ENCODE results near the gene ERF. TPM values are rescaled to one million over a fixed set of nuclear protein-coding genes. Genes with fewer than 3 reads are reported as not detected.

ERF gene
- total and polyA plus RNA-seq, 2 donors (not counting 3 experiments of a cell fraction or from before 2014, with no cell fraction given), result 102 to 117 TPM

DNA sequence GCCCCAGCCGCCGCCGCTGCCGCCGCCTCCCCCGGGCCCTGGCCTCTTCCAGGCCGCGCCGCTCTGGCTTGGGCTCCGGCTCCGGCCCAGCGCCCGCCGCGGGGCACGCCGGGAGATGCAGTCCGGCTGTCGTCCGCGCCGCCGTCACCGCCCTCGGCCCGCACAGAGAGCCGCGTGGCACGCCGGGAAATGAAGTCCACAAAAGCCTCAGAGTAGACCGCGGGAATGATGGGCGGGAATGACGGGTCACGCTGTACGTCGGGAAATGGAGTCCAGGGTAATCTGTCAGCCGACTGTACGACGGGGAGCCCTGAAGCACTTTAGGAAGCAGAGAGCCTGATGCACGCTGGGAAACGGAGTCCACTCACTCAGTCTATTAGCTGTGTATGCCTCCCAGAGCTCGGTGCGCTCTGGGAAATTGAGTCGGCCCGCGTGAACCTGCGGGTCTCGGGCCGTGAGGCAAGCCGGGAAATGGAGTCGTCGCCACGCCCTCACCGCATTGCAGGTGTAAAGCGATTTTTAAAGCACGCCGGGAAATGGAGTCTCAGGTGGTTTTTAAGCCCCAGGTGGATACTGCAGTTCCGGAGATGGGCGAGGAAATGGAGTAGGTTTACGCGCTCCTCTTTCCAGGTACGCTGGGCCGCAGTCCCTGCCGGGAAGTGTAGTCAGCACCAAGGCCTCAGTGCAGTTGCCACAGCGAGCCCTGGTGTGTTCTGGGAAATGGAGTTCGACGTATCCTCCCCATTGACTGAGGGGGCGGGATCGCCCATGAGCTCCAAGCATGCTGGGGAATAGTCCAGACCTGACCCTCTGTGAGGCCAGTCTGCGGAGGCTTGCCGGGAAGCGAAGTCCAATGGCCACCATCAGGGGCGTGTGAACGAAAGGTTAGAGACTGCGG lies 12.2 kb downstream of the ERF start, which contains the start of gene GSK3A:
Gene GSK3A, minus strand, starts transcription at position 91 of the 898 bp plus-strand sequence. CDS start 137 bp downstream, outside the sequence.
- Histone ChIP-seq H3K27me3 (ENCODE audit: control insufficient read depth in 2 of 2, insufficient read depth in 2 of 2, low read length in 2 of 2) (no peaks in the 10 kb centered on the region), H3K9ac (replicated peaks; ENCODE audit: extremely low read depth, insufficient read depth, low read length) (peak within 1 kb of the TSS; percentile 85), H3K9me1 (replicated peaks; ENCODE audit: control insufficient read depth, extremely low read depth, insufficient read depth, low read length) (no peaks in the 10 kb centered on the region), H3K4me1 (ENCODE audit: control insufficient read depth, extremely low read depth, insufficient read depth, low read length) (peaks cover 30% of the 10 kb centered on the region), H3K79me2 (ENCODE audit: control insufficient read depth, insufficient read depth, low read length) (peaks cover 32% of the 10 kb centered on the region), H3K4me2 (ENCODE audit: insufficient read depth, low read length) (peak within 1 kb of the TSS; percentile 83), H3K4me3 (replicated peaks in 1 of 3; ENCODE audit: insufficient read depth in 1 of 3, low read depth in 1 of 3, low read length in 3 of 3) (peak within 1 kb of the TSS; percentile 69 to 95 (median 92)), H4K20me1 (replicated peaks; ENCODE audit: control insufficient read depth, extremely low read depth, insufficient read depth, low read length) (no peaks in the 10 kb centered on the region), H3K9me3 (replicated peaks; ENCODE audit: control insufficient read depth, insufficient read depth, low read length) (no peaks in the 10 kb centered on the region), H3K27ac (ENCODE audit: insufficient read depth, low read depth, low read length) (peak within 1 kb of the TSS; percentile 57), H2AFZ (ENCODE audit: low read depth, low read length) (peak within 1 kb of the TSS; percentile 74), H3K36me3 (ENCODE audit: control insufficient read depth in 2 of 2, extremely low read depth in 1 of 2, insufficient read depth in 2 of 2, low read length in 2 of 2) (peaks cover 0 to 9% of the 10 kb centered on the region in 2 experiments)
- FAIRE-seq (peak; percentile 100), DNase-seq (ENCODE audit: low read depth, low spot score) (peak; percentile 99)
- TF ChIP-seq POLR2AphosphoS5 (IDR thresholded peaks at IDR 0.05; ENCODE audit: insufficient read depth, low read depth, low read length), result peak; percentile 84
- TF ChIP-seq POLR2A (IDR thresholded peaks at IDR 0.05; ENCODE audit: low read depth, low read length), result peak; percentile 90
- TF ChIP-seq, protein P1, sequence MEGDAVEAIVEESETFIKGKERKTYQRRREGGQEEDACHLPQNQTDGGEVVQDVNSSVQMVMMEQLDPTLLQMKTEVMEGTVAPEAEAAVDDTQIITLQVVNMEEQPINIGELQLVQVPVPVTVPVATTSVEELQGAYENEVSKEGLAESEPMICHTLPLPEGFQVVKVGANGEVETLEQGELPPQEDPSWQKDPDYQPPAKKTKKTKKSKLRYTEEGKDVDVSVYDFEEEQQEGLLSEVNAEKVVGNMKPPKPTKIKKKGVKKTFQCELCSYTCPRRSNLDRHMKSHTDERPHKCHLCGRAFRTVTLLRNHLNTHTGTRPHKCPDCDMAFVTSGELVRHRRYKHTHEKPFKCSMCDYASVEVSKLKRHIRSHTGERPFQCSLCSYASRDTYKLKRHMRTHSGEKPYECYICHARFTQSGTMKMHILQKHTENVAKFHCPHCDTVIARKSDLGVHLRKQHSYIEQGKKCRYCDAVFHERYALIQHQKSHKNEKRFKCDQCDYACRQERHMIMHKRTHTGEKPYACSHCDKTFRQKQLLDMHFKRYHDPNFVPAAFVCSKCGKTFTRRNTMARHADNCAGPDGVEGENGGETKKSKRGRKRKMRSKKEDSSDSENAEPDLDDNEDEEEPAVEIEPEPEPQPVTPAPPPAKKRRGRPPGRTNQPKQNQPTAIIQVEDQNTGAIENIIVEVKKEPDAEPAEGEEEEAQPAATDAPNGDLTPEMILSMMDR (IDR thresholded peaks at IDR 0.05; ENCODE audit: extremely low read depth in 1 of 2, insufficient read depth in 1 of 2, low read depth in 1 of 2, low read length in 2 of 2), result no peak
- peak; percentile 77 for TF ChIP-seq MYC (IDR thresholded peaks at IDR 0.05; ENCODE audit: low read depth, low read length)
- TF ChIP-seq JUN (IDR thresholded peaks at IDR 0.05; ENCODE audit: borderline replicate concordance, insufficient read depth, insufficient read length, low read depth), result peak; percentile 5
- no peak for TF ChIP-seq EZH2 (IDR thresholded peaks at IDR 0.05; ENCODE audit: borderline replicate concordance, low read depth, low read length, severe bottlenecking)
- TF ChIP-seq FOS (IDR thresholded peaks at IDR 0.05; ENCODE audit: borderline replicate concordance, insufficient read depth, low read length), result peak; percentile 26
- TF ChIP-seq, protein P2, sequence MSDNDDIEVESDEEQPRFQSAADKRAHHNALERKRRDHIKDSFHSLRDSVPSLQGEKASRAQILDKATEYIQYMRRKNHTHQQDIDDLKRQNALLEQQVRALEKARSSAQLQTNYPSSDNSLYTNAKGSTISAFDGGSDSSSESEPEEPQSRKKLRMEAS (IDR thresholded peaks at IDR 0.05; ENCODE audit: insufficient read depth, insufficient read length), result peak; percentile 35
- POLR2A ChIA-PET, result interaction anchor here (0.6 to 1.8 kb wide), 8 partner anchors 8 to 181 kb away, joined by 3 to 11 read pairs (median 6); partner anchors contain the start of genes PAFAH1B3 and PRR19
- dilution Hi-C loops (cut with MboI; ENCODE audit: extremely low pct_ligation_motif_present, low sequenced_read_pairs), result no loop called here
- no TSS peak for BruUV-seq (replicated peaks)
- CTCF ChIA-PET, result interaction anchor here (0.7 to 11.8 kb wide), 15 partner anchors 9 to 159 kb away, joined by 3 to 365 read pairs (median 4); partner anchors contain the start of genes ERF and ZNF526
- intact Hi-C loops (cut with micrococcal nuclease), result loop anchor here (1.0 kb wide), 3 partner anchors 22 to 179 kb away; partner anchors contain the start of gene ZNF526
